HS-27A (cell line): Measurements from ENCODE around the gene SLC12A9.
A peak's percentile ranks its signal among the peaks of the same experiment; 100 is the strongest.

Experiments
- DNase-seq: peaks from one replicate; pipeline ENCODE4 v3.0.0-alpha.2; 2012; ENCODE audit warnings: low read depth, missing footprints

The SLC12A9 gene

DNA sequence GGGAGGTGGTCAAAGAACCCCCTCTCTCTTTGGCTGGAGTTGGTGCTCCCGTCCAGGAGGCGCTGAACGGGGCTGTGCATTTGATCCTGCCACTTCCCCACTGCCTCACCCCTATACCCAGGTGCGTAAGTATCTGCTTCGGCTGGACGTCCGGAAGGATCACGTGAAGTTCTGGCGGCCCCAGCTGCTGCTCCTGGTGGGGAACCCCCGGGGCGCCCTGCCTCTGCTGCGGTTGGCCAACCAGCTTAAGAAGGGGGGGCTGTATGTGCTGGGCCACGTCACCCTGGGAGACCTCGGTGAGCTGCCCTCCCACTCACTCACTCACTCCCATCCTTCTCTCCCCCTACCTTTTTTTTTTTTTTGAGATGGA lies 9.1 kb downstream of the SLC12A9 start:
- no peak for DNase-seq

DNA sequence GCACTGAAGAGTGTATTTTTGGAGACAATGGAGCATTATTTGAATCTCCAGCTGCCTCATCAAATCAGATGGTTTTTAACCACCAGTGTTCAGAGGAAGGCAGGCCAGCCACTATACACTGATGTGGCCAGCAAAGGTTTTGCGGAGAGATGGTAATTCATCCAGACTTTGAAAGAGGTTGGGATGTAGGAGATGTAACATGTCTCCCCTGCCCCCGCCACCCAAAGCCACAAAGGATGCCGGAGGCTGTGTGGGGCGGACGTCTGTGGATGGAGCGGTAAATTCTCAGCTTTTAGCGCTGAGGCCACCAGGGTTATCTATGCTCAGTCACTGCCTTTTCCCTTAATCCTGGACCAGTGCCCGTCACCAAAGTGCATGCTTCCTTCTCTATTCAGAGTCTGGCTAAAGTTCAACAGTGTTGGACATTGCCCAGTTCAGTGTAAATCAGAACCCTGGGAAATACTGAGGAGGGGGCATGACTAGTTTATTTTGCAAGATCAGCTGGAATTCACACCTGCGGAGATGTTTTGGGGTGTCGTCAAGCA lies 11.0 kb downstream of the SLC12A9 start:
- no peak for DNase-seq

DNA sequence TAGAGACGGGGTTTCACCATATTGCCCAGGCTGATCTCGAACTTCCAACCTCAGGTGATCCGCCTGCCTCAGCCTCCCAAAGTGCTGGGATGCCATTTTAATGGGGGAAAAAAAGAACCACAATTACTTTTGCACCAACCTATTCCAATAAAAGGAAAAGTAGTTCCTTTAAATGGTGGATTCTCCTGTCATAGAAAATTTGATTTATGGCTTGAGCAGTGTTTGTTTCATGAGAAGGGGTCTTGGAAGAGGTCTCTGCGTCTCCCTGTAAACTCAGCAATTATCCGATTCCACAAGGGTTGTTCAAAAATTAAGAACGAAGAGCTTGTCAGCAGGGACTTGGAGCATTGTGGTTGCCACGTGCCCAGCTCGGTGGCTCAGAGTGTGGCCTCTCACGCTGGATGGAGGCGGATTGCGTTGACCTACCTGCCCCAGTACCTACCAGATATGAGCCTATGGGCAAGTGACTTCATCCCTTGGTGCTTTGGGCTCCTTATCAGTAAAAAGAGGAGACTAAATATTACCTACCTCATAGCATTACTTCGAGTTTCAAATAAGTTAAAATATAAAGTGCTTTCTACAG lies 11.8 kb downstream of the SLC12A9 start:
- DNase-seq, result no peak

DNA sequence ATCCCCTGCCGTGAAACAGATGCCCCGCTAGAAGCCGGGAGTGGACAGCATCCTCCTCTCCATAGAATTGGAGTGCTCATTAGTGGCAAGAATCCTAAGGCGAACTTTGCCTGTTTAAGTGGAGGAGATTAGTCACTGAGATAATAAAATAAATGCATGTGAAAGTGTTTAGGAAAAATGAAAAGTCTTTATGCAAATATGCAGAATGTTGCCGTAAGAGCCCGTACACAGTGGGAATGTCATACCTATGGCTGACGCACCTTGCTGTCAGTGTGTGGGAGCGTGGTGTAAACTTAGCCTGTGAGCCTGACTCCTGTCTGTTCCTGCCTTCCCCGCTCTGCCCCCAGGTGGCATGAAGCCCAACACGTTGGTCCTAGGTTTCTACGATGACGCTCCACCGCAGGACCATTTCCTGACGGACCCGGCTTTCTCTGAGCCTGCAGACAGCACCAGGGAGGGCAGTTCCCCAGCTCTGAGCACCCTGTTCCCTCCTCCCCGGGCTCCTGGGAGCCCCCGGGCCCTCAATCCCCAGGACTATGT lies 12.9 kb downstream of the SLC12A9 start:
- DNase-seq, result no peak

DNA sequence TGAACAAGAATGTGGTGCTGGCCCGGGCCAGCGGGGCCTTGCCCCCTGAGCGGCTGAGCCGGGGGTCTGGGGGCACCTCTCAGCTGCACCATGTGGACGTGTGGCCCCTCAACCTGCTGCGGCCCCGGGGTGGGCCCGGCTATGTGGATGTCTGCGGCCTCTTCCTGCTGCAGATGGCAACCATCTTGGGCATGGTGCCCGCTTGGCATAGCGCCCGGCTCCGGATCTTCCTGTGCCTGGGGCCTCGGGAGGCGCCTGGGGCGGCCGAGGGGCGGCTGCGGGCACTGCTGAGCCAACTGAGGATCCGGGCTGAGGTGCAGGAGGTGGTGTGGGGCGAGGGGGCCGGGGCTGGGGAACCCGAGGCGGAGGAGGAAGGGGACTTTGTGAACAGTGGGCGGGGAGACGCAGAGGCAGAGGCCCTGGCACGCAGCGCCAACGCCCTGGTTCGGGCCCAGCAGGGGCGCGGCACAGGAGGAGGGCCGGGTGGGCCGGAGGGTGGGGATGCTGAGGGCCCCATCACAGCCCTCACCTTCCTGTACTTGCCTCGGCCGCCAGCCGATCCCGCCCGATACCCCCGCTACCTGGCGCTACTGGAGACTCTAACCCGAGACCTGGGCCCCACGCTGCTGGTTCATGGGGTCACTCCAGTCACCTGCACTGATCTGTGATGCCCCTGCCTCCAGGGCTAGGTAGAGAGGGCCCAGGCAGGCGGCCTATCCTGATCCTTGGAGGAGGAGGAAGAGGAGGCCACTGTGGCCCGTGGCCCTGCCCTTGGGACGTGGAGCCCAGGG lies 13.6 kb downstream of the SLC12A9 start:
- DNase-seq, result no peak

DNA sequence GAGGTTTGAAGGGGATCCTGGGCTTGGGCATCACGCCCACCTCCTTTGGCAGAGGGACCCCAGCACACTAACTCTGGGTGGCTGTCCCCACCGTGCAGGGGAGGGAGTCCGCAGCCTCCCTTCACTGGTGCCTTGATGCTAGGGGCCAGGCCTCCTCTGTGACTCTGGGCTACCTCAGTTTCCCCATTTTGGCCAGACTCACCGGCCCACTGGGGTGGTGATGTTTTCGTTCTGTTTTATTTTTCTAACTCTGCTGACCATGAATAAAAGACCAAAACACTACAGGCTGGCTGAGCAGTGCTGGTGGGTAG lies 14.2 kb downstream of the SLC12A9 start:
- DNase-seq, result no peak

DNA sequence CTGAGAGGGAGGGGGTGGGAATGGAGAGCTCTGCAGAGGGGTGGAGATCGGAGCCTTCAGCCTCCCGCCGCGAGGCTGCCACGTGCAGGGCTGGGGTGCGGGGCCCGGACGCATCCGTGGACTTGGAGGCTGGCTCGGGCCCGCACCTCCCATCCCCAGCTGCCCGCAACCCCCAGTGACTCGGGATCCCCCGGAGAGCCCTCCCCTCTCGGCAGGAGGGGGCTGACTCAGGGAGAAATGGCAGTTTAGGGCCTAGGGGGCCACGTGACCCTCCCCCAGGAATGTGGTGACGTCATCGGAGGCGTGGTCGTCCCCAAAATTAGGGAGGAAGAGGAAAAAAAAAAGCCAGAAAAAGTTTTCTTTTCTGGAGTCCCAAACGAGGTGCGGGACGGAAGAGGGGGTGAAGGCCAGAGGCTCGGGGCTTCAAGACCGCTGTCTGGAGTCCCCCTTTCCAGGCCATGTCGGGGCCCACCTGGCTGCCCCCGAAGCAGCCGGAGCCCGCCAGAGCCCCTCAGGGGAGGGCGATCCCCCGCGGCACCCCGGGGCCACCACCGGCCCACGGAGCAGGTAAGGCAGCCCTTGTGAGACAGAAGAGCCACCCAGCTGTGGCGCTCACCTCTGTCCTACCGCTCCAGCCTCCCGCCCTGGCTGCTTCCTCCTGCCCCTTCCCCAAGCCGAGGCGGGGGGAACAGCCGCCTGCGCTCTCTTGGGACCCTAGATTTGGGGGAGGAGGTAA lies 14.7 kb downstream of the SLC12A9 start, which contains the start of gene TRIP6:
Gene TRIP6 (plus strand): TSS at position 348 of the 736 bp plus-strand sequence. CDS start 111 bp downstream, at position 459.
- DNase-seq, result peak; percentile 76

DNA sequence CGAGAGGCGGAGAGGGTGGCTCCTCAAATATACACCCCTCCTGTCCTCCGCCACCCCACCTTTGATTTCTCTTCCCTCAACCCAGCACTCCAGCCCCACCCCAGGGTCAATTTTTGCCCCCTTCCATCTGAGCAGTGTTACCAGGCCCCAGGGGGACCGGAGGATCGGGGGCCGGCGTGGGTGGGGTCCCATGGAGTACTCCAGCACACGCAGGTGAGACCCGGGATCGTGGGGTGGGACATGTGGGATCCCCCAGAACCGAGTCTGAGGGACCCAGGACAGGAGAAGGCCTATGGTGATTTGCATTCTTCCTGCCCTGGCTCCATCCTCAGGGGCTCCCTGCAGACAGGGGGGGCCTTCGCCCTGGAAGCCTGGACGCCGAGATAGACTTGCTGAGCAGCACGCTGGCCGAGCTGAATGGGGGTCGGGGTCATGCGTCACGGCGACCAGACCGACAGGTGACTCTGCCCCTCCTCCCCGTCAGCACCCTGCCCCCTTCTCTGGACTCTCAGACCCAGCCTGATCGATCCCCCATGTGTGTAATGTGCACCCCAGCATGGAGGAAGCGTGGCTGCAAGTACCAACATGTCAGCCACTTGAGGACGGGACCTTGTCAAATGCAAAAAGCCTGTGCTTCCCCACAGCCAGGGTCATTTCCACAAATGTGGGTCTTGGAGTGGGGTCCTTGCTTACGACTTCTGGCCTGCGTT lies 15.4 kb downstream of the SLC12A9 start:
- DNase-seq, result no peak

DNA sequence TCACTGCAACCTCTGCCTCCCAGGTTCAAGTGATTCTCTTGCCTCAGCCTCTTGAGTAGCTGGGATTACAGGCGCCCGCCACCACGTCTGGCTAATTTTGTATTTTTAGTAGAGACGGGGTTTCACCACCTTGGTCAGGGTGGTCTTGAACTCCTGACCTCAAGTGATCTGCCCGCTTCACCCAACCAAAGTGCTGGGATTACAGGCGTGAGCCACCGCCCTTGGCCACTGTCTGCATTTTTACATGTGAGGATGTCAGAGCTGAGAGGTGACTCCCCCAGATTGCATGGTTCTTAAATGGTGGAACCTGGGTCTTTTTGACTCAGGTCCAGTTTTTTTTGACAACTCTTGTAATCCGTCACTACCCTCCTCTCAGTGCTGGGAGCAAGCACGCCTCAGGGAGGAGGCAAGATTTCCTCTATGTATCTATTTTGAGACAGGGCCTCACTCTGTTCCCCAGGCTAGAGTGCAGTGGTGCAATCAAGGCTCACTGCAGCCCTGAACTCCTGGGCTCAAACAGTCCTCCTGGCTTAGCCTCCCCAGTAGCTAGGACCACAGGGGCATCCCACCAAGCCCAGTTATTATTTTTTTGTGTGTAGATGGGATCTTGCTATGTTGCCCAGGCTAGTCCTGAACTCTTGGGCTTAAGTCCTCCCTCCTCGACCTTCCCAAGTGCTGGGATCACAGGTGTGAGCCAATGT lies 21.2 kb downstream of the SLC12A9 start:
- DNase-seq, result no peak

DNA sequence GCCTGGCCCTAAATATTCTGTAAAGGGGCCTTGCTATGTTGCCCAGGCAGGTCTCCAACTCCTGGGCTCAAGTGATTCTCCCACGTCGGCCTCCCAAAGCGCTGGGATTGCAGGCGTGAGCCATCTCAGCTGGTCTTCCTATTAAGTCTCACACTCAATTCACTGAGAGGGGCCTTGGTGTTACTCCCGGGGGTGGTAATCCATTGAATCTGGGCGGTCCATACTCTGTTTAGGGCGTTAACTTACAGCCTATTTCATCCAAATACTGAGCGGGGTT lies 21.7 kb downstream of the SLC12A9 start:
- DNase-seq, result no peak

DNA sequence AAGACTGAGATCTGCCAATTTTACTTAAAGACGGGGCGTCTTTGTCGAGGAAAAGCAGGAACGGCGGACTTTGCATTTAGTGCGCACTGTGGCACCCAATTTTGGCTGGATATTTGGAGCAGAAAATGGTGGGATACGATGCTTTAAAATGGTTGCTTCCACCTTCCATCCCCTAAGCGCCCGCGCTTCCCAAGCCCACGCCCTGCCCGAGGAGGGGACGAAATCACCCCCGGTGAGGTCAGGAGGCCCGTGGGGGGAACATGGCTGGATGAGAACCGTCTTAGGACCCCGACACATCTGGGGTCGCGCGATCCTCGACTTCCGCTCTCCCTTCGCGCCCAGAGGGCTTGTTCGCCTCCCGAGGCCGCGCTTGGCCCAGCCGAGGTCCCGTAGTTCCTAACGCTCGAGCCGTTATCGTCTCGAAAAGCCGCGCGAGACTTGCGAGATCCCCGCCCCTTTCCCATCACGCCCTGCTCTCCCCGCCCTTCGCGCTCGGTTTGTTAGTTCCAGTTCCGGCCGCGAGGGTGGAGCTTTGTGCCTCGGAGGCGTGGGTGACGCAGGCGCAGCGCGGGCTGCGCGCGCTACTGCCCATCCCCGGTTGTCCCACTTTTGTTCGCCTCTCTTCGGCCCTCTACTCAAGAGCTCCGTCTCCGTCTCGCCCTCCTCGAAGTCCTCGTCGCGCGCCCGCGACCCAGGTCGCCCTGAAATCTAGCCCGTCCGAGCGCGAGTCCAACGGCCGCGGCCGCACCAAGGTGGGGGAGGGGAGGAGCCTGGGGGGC lies 22.3 kb downstream of the SLC12A9 start, which contains the start of gene SRRT:
Gene SRRT (plus strand): TSS at position 527 of the 779 bp plus-strand sequence. CDS start 488 bp downstream, outside the sequence.
- DNase-seq, result peak; percentile 82

DNA sequence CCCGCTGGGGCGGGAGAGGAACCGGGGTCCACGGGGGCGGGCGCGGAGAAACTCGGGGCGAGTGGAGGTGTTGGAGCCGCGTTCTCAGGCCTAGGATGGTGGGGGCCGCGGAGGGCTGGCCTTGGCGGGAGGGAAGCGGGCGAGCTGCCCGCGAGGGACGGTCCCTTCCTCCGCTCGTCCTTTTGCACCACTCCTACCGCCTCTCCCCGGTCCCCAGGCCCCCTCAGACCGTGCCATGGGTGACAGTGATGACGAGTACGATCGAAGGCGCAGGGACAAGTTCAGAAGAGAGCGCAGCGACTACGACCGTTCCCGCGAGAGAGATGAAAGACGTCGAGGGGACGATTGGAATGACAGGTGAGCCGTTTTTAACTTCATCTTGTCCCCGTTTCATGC lies 22.8 kb downstream of the SLC12A9 start:
- DNase-seq, result no peak

DNA sequence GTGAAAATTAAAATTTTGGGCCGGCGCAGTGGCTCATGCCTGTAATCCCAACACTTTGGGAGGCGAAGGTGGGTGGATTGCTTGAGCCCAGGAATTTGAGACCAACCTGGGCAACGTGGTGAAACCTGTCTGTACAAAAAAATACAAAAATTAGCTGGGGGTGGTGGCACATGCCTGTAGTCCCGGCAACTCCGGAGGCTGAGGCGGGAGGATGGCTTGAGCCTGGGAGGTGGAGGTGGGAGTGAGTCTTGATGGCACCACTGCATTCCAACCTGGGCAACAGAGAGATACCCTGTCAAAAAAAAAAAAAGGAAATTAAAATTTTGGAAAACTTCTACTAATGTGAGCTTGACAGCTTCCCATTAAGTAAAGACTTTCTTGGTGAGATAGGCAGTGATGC lies 25.5 kb downstream of the SLC12A9 start:
- DNase-seq, result no peak

DNA sequence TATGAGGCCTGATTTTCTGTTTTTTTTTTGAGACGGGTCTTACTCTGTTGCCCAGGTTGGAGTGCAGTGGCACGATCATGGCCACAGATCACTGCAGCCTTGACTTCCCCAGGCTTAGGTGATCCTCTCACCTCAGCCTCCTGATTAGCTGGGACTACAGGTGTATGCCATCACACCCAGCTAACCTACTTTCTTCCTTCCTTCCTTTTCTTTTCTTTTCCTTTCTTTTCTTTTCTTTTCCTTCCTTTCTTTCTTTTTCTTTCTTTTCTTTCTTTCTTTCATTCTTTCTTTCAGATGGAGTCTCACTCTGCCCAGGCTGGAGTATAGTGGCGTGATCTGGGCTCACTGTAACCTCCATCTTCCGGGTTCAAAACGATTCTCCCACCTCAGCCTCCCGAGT lies 26.2 kb downstream of the SLC12A9 start:
- no peak for DNase-seq

DNA sequence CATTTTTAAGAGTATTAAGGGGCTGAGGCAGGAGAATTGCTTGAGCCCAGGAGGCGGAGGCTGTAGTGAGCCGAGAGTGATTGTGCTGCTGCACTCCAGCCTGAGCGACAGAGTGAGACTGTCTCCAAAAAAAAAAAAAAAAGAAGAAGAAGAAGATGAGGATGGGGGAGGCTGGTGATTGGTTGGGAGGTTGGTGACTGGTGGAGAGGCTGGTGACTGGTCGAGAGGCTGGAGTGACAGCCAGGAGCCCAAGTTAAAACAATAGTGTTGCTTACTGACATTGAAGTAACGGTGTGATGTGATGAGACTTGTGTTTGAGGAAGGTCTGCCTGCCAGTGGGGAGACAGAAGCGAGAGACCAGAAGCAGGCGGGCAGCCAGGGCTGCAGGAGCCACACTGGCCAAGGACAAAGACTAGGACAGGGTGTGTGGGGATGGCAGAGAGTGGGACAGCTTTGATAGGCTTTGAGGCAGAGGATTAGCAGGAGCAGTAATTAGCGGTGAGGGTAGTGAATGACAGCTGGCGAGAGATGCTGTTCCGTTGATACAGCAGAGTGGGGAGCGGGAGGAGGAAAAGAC lies 27.3 kb downstream of the SLC12A9 start:
- DNase-seq, result no peak

DNA sequence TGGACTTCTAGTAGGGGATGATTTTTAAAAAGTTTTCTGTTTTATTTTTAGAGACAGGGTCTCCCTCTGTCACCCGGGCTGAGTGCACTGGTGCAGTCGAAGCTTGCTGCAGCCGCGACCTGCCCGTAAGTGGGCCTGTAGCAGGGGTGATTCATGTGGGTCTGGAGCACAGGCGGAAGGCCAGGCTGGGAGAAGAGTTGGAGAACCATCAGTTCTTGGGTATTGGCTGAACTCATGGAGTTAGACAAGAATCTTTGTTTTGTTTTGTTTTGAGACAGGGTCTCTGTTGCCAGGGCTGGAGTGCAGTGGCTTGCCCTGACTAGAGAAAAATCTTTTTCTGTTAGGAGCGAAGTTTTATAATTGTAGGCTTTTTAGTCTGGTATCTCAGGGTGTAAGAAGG lies 28.1 kb downstream of the SLC12A9 start:
- no peak for DNase-seq

DNA sequence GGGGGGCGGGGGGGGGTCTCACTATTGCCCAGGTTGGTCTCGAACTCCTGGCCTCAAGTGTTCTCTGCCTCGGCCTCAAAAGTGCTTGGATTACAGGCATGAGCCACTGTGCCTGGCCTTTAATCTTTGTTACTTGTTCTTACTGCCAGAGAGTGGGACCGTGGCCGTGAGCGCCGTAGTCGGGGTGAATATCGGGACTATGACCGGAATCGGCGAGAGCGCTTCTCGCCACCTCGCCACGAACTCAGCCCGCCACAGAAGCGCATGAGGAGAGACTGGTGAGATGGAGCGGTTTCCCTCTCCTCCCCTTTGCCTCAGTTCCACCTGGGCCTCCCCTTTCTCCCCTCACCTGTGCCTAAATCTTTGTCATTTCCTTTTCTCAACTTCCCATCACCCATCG lies 28.6 kb downstream of the SLC12A9 start:
- no peak for DNase-seq

DNA sequence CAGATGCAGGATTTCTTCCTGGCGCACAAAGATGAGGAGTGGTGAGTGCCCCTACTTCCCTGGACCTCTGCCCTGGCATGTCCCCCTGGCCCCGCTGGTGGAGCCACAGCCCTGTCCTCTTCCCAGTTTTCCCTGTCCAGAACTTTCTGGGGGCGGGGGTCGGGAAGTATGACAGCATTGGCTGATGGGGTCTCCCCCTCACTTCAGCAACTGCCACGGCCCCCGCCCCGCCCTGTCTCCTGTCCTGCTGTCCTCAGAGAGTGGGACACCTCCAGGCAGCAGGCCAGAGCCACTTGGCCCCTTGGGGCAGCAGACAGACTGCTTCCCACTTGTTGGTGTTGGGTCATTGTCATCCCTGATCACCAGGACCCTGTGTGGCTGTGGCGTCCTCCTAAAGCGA lies 29.7 kb downstream of the SLC12A9 start:
- DNase-seq, result no peak

DNA sequence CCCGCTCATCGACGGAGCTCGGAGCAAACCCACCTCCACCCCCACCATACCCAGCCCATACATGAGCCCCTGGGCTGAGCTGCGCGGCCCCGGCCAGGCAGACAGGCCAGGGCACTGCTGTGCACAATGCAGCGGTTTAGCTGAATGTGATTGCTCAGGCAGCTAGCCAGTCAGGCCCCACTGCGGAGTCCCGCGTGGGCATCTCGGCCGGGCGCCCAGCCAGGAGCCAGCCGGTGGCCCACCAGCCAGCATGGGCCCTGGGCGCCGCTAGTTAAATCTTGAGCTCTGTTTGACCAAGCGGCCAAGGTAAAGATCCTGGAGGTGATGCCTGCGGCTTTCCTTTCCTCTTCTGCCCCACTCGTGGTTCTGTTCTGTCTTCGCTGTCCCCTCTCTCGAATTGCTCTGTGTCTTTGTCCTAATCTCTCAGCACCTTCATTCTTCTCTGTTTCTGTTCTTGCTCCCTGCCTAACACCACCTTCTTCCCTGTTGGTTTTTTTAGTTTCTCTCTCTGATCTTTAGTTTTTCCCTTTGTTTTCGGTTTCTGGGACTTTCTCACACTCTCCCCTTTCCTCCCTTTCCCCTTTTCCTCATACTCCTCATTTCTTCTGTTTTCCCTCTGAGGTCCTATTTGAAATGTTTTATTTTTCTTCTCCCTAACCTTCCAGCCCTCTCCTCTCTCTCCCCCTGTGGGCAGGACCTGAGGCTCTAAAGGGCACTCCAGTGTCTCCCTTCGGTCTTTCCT lies 30.4 kb downstream of the SLC12A9 start:
- DNase-seq, result no peak
